GM12801 (cell line): ENCODE data around the gene AGAP3.

Source experiments
- TF ChIP-seq, protein P1 (sequence below): IDR thresholded peaks from one replicate; pipeline ENCODE4 v1.5.1; 2011; ENCODE audit warnings: control low read depth; ENCODE audit not compliant: insufficient read length; ENCODE audit errors: extremely low read depth

AGAP3 gene

DNA sequence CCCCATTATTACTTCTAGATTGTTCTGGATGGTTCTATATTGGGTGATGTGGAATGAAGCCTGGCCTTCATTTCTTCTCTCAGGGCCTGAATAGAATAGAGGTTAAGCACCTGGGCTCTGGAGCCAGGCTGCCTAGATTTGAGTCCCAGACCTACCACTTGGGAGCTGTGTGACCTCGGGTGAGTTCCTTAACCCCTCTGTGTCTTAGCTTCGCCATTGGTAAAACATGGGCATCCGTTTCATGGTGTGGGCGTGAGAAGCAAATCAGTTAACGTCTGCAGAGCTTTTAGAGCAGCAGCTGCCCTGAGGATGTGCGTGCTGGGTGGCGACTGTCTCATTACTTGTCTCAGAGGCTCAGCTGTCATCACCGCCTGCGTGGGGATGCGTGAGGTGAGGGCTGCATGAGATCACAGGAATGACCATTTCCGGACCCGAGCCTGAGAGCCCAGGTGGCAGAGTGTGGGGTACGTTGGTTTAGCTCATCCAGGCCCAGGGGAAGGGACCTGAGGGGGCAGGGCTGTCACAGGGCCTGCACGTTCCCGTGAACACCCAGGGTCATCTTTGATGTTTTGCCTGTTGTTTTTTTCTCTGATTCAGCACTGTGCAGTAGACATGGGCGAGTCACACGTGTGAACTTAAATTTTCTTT, 9.7 kb downstream of the AGAP3 start:
- TF ChIP-seq, protein P1, sequence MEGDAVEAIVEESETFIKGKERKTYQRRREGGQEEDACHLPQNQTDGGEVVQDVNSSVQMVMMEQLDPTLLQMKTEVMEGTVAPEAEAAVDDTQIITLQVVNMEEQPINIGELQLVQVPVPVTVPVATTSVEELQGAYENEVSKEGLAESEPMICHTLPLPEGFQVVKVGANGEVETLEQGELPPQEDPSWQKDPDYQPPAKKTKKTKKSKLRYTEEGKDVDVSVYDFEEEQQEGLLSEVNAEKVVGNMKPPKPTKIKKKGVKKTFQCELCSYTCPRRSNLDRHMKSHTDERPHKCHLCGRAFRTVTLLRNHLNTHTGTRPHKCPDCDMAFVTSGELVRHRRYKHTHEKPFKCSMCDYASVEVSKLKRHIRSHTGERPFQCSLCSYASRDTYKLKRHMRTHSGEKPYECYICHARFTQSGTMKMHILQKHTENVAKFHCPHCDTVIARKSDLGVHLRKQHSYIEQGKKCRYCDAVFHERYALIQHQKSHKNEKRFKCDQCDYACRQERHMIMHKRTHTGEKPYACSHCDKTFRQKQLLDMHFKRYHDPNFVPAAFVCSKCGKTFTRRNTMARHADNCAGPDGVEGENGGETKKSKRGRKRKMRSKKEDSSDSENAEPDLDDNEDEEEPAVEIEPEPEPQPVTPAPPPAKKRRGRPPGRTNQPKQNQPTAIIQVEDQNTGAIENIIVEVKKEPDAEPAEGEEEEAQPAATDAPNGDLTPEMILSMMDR = no peak

DNA sequence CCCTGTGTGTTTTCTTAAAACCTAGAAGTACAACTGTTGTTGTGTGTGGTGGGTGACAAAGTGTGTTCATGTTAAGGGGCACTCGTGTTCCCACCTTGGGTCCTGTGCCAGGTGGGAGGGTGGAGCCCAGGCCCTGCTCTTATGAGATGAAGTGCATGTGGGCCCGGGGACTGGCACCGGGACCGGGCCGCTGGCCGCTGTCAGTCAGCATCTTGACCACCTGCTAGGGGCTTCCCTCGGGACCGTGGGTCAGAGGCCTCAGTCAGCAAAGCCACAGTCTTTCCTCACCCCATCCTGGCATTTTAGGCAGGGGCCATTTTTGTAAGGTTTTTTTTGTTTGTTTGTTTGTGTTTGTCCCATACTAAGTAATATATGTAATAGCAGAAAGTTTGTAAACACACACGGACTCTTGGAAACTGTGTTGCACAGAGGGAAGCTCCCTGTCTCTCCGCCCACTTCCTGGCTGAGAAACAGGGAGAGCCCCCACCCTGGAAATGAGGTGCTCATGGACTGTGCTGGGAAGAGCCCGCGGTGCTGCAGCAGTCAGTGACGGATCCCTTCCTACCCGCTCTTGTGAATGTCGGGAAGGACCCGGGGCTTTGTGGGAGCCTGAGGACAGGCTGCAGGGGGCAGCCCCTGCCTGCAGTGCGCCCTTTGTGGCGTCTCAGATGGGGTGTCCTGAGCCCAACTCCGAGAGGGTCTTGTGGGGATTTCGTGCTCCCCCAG, 13.4 kb downstream of the AGAP3 start:
- TF ChIP-seq, protein P1 = no peak

DNA sequence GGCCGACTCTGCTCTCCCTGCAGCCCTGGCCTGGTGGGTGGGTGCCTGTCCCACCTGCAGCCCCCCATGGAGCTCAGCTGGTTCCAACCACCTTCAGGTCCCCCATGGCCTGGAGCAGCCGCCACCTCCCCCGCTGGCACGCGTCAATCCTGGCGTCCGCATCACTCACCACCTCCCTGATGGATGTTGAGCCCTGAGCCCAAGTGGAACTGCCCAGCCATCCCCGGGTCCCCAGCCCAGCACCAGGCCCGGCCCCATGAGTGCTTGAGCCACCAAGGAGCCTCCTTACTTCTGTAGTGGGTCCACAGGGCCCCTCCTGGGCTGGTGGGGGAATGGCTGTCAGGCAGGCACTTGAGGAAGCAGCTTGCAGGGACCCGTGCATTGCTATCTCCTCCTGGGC, 14.6 kb downstream of the AGAP3 start:
- TF ChIP-seq, protein P1 = no peak

DNA sequence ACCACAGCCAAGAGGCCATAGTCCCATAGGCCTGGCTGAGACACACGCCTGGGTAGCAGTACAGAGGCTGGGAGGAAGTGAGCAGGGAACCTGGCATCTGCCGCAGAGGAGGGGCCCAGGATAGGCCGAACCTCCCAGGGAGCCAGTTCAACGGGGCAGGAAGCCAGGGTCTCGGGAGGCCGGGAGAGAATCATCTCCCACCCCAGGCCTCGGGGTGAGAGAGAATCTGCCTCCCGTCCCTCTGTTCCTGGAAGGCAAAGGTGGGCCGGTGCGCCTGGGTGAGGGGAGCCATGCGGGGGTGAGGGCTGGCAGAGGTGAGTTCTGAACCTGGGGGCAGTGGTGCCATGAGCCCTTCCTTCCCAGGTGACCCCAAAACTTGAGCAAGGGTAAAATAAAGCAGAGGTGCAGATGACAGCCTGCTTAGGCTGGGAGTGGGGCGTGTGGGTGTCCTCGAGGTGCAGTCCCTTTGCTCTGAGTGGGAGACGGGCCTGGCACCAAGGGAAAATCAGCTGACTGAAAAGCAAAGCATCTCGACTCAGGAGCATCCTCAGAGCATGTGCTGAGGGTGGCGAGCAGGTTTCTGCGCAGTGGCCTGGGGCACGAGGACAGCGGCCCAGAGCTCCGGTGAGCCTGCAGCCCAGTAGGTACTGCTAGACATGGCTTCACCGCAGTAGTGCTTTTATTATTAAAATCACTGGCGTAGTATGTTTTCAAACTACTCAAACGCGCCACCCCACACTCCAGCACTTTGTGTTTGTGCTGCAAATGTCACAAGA, 15.5 kb downstream of the AGAP3 start:
- TF ChIP-seq, protein P1 = no peak

DNA sequence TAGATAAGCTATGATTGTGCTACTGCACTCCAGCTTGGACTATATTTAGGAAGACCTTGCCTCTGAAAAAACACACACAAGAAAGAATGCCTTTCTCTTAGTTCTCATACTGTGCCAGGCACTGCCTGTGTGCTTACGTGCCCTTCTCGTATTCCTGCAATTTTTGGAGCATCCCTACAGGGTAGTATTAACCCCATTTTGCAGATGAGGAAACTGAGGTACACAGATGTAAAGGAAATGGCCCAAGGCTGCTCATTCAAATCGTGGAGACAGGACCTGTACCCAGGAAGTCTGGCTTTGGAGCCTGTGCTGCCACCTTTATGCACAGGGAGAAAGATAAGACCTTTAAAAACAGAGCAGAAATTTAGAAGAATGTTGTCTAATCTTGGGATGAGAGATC, 16.7 kb downstream of the AGAP3 start:
- TF ChIP-seq, protein P1 = no peak

DNA sequence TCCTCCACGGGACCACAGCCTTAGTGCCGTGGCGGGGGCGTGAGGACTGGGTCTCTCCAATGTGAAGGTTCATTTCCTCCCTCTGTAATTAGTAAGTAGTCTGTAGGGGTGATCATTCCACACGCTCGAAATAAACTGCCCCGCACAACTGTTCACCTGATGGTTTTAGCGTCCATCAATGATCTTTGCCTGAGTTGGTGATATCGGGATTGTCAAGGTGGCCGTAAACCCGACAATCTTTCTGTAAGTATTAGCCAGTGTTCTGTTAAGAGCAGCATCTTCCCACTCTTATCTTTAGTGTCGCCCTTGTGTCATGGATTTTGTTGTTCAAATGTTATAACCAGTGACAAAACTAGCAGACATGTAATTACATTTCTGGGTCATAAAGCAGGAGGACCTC, 17.7 kb downstream of the AGAP3 start:
- TF ChIP-seq, protein P1 = no peak
